ENCODE measurements around the gene RXFP2.

Gene RXFP2

DNA sequence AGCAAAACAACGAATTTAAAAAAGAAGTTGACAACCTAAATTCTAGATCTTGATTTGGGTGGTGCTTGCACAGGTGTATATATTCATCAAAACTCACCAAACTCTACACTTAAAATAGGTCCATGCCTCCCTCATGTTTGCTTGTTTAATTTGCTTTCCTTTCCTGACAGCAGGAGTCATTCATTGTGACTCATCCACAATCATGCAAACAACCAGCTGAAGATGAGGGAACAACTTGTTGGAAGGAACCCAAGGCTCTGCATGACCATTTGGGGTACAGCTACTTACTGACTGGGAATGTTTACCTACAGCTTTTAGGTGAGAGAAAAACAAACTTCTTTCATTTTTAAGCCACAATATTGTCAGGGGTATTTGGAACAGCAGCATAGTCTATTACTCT is 96.6 kb downstream of the RXFP2 start:
- peak; percentile 86 for DNase-seq

DNA sequence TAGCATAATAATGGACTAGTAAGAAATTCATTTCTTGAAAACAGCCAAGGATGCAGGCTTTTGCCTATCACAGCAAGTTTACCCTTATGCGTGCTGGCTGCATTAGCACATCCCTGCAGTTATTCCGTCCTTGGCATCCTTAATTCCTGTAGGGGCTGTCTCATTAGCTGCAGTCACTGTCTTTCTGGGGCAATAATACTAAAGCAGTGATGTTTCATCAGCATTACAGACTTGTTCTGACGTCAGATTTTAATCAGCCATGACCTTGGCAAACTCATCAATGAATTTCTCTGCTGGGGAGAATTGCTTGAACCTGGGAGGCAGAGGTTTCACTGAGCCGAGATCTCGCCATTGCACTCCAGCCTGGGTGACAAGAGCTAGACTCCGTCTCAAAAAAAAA is 103.7 kb downstream of the RXFP2 start:
- no peak for DNase-seq

DNA sequence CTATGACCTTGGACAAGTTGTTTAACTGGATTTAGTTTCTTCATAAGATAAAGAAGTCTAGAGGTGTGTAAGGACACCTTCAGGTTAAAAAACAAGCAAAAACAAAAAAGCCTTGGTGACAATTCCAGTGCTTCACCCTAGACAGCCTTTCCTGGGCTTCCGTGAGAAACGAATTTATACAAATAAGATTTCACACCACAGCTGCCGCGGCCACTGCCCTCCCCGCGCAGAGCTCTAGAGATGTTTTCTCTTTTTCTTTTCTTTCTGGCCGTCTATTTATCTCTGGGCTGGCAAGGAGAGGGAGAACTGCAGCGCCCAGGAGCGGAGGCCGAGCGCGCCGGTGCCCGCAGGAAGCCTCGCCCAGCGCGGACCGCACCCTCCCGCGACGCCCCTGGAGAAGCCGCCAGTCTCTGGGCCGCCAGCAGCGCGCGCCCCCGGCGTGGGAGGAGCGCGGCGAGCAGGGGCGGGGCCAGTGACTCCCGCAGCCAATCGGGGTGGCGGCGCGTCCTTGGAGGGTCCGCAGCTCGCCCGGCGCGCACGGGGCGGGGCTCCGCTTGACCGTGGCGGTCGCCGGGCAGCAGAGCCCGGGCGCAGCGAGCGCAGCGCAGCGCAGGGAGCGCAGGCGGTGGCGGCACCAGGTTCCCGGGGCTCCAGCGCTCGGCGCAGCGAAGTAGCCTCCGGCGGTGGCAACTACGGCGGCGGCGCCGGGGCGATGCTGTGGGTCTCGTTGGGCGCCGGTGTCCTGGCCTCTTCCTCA is 107.0 kb downstream of the RXFP2 start:
- DNase-seq: peak; percentile 75

DNA sequence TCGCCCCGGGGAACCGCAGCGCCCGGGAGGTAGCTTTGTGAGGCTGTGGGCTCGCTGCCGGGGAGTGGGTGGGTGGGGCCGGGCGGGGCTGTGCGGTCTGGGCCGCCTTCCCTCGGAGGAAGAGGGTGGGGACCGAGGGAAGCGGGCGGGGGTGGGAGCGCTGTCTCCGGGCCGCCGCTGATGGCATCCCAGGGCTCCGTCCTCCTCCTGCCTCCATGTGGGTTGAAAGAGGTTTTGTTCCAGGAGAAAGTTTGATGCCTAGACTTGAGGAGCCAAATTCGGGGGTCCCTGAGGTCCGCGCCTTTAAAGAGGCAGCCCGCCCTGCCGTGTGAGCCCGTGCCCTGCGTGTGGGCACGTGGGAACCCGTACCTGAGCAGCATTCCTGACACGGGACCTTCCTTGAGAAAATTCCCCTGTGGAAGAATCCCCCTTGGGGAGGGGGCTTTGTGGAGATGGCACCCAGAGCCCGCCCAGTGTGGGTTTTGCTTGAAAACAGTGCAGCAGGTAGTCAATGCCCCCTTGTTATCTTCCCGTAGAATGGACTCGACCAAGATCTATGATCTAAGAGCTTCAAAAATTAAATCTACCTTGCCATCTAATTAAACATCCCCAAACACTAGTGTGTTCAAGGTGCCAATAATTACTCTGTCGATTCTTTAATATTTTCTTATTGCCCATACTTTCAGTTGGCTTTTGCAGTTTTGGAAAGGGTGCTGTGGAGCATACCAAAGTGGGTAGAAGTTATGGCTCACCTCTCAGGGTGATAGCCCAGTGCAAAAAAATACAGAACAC is 107.8 kb downstream of the RXFP2 start:
- no peak for DNase-seq

DNA sequence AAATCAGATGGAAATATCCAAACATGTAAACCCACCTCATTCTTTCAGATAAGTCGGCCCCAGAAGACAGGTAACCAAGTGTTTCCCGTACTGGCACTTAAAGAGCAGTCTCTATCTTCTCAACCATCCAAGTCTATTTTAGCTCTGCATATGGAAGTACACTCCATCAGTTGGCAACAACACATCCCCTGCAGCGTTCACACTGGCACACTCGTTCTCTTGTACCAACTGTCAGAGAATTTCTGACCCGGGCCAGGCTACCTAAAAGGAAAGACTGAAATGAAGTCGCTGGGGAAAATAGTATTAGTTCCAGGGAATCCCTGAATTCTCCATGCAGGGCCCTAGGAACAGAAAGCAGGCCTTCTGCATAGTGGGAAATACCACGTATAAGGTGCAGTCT is 109.3 kb downstream of the RXFP2 start:
- no peak for DNase-seq

DNA sequence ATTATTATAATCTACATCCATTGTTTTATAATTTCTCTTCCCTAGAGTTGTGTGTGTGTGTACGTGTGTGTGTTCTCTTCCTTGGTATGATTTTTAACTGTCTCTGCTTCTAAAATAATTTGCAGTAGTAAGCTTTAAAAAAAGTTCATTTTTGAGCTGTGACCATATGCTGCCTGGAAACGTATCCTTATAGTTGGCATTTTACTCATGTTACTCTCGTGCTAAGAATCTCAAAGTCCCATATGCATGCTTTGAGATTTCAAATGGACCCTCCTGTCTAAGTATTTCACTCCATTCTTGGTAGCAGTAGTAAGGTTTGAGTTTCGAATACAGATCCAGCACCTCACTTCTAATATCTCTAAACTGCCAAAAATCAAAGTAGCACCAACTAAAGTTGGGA is 109.9 kb downstream of the RXFP2 start:
- DNase-seq: no peak

DNA sequence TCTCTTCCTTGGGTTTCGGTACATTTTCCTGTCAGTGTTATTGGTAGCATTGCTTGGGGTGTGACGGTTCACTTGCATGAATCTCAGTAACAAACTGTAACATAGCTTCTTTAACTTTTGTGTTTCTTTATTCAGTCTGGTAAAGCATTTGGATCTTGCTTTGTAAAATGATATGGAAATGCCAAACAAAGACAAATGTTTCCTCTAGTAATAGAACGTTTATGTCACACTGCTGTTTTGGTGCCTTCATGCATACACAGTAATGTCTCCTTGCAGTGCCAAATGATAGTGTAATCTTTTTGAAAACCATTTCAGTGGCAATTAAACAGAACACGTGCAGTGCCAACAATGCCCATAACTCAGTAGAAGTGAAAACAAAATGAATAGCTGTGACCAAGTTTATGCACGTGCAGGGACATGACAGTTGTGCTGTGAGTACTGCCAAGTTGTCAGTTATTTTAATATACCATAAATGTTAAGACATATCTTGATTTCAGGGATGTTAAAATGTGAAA is 110.8 kb downstream of the RXFP2 start:
- DNase-seq: no peak

DNA sequence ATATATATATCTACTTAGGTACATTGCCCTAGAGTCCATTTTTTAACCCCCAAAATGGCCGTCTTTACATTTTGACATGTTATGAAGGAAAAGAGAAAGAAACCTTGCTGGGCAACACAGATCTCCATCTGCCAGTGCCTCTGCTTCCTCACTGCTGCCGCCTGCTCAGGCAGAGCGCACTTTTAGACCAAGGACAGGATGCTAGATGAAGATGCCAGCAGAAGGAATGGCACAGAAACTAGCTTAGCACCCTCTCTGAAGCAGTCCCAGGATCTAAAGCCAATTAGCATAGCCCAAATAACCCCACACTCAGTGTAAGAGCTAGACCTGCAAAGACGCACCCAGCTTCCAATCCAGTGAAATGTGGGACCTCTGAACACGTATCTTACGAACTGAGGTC is 111.9 kb downstream of the RXFP2 start:
- no peak for DNase-seq
